GM15510 (cell line): ENCODE measurements around the gene FUZ.

Experiments used
- POLR2A ChIP-seq: IDR thresholded peaks from 3 replicates; pipeline ENCODE4 v1.6.1; 2011; ENCODE audit warnings: borderline replicate concordance; ENCODE audit not compliant: insufficient read length; ENCODE audit errors: extremely low read depth

Gene FUZ

DNA sequence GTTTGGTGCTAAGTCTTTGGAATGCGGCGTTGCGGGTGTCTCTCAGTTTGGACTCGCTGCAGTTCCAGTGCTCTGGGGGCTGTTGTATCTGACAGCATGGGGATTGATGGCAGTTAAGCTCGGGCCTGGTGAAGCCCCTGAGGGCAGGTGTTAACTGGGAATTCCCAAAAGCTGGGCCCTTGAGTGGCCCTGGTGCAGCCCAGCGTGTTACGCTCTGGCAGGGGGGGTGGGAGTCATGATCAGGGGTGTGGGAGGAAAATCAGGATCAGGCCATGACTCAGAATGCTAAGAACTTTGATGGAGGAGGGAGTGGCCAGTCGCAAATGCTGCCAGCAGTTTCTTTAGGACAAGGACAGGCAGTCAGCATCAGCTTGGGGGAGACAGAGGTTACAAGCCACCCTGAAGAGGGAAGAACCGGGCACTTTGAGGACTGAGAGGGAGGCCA lies 26.7 kb downstream of the FUZ start:
- TF ChIP-seq POLR2A: no peak

DNA sequence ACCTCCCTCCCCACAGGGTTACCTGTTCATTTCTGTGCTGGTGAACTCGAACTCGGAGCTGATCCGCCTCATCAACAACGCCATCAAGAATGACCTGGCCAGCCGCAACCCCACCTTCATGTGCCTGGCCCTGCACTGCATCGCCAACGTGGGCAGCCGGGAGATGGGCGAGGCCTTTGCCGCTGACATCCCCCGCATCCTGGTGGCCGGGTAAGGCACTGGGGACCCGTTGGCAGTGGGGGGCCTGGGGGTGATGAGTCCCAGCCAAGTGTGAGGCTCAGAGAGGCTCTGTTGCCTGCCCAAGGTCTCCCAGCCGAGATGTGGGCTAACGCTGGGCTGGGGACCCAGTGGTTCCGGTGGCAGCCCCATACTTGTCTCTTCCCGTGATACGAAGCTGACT lies 30.6 kb downstream of the FUZ start:
- TF ChIP-seq POLR2A: no peak

- TF ChIP-seq POLR2A: no peak
Measured at GRCh38 chr19:49781394-49781793, 31.7 kb downstream of the FUZ start.

DNA sequence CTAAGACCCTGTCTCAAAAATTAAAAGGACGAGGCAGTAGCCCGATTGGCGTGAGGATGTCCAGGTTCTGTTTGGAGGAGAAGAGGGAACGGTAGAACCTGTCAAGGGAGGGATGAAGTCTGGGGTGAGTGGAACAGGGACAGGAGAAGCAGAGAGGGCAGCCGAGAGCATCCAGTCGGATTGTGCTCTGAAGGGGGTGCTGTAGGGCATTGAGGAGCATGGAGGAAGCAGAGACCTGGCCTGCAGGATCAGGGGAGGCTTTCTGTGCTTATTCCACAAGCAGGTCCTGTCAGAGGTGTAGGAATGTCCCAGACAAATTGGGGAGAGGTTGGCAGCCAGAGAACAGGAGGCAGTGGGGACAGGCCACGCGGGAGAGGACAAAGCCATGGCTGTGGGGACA lies 32.2 kb downstream of the FUZ start:
- TF ChIP-seq POLR2A: no peak

DNA sequence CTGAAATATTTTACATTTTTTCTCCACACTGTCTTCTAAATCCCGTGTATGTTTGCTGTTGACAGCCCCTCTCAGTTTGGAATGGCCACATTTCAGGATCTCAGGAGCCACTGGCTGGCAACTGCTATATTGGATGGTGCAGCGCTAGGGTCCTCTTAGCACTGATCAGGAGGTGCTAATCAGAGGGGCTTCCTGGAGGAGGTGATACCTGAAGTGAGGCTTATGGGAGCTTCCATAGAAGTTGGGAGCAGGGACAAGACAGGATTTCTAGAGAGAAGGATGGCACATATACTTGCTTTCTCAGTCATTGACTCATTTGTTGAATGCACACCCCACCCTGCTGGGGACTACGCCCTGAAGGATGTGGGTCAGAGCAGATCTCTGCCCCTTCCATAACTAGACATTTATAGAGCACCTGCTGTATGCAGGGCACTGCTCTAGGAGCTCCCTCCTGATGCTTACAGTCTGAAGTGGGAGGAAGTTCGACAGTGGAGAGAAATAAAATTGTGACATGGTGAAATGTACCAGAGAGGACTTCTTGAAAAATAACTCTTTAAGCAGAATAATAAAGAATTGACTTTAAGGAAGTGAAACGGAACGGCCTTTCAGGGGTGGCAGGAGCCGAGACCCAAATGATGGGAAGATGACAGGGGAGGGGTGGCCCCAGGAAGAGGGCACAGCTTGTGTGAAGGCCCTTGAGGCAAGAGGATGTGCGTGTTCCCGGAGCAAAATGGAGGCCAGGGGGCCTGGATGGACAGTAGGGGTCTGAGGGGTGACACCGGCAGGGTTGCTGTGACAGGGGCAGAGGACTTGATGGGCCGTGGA lies 33.1 kb downstream of the FUZ start:
- no peak for TF ChIP-seq POLR2A

DNA sequence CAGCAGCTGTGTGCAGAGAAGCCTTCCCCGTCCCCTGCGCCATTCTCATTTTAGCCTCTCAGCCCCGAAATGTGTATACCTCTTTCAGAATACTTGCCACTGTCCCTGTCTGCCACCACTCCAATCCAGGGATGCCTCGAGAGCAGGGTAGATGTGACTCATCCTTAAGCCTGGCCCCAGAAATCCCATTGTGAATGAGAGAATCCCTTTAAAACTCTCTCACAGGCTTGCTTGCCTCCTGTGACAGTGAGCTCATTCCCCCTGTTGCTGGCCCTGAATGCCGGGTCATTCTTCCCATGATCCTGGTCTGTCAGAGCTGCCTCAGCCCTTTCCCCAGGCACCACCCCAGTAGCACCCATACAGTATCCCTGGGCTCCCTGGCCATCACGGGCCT lies 36.7 kb downstream of the FUZ start:
- no peak for TF ChIP-seq POLR2A

- no peak for TF ChIP-seq POLR2A
Measured at GRCh38 chr19:49775742-49776370, 37.2 kb downstream of the FUZ start.

DNA sequence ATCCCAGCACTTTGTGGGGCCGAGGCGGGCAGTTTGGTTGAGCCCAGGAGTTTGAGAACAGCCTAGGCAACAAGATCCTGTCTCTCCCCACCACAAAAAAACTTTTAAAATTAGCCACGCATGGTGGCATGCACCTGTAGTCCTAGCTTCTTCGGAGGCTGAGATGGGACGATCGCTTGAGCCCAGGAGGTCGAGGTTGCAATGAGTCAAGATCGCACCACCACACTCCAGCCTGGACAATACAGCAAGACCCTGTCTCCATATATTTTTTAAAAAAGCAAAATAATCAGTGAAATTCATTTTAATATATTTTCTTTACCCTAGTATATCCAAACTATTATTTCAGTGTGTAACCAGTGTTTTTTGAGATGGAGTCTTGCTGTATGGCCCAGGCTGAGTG lies 38.1 kb downstream of the FUZ start:
- TF ChIP-seq POLR2A: no peak

DNA sequence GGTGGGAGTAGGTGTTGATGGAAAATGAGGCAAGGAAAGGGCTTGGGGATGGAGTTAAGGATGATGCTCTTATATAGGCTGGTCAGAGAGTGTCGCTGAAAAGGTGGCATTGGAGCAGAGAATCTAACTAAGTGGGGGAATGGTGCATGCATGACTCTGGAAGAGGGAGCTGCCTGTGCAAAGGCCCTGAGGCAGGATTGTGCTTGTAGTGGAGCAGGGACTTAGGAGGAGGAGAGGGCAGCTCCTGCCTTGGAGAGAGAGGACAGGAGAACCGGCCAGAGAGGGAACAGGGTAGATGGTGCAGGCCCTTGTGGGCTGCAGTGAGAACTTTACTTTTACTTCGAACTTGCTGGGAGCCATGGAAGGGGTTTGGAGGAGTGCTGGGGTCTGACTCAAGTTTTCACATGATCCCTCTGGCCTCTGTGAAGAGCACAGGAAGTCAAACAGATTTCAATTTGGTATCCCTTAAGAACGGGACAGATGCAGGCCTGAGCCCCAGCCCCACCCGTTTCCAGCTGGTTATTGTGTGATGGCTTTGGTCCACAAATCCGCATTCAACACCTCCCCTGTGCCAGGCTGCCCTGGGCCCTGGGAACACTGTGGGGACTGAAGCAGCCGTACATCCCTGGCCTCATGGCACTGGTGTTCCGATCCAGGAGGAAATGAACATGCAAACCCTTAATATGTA lies 39.3 kb downstream of the FUZ start:
- TF ChIP-seq POLR2A: no peak

GRCh38 chr19:49772850-49773432 lies 40.2 kb downstream of the FUZ start:
- no peak for TF ChIP-seq POLR2A

DNA sequence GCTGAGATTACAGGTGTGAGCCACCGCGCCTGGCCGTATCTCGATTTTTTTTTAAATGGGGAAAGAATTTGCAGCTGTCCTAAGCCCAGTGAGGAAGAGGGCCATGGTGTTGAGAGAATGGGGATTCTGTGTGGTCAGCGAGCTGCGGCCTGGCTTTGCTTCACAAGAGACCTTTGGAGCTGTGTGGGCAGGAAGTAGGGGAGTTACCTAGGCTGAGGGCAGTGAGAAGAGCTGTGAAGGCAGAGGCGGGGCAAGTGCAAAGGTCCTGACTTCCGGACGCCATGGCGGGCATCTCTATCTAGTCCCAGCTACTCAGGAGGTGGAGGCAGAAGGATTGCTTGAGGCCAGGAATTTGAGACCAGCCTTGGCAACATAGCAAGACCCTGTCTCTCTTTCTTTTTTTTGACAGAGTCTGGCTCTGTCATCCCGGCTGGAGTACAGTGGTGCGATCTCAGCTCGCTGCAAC lies 41.4 kb downstream of the FUZ start:
- TF ChIP-seq POLR2A: no peak

- TF ChIP-seq POLR2A: no peak
Measured at GRCh38 chr19:49770529-49770928, 42.6 kb downstream of the FUZ start.

DNA sequence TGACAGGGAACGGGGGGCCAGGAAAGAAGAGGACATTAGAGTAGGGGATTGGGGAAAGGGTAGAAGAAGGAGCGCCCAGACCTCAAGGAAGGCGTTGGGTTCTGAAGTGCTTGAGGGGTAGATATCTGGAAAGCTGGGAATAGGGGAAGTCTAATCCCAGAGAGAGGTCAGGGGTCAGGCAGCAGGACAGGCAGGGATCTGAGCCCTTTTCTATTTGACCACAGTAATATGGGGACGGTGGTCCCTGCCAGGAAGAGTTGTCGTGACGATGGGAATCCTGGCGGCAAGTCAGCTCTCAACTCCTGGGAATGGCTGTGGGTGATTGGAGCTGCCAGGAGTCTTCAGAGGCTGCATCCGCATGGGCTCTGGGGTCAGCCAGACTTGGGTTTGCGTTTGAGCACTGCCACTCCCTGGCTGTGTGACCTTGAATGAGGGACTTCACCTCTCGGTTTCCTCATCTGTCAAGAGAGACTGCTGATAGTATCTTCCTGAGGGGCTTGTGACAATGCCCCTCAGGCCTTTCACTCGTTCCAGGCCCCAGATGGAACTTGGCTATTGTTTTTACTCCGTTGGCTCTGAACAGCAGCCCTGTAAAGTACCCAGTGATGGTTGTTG lies 45.0 kb downstream of the FUZ start:
- TF ChIP-seq POLR2A: no peak

GRCh38 chr19:49767381-49767780 lies 45.7 kb downstream of the FUZ start:
- no peak for TF ChIP-seq POLR2A

DNA sequence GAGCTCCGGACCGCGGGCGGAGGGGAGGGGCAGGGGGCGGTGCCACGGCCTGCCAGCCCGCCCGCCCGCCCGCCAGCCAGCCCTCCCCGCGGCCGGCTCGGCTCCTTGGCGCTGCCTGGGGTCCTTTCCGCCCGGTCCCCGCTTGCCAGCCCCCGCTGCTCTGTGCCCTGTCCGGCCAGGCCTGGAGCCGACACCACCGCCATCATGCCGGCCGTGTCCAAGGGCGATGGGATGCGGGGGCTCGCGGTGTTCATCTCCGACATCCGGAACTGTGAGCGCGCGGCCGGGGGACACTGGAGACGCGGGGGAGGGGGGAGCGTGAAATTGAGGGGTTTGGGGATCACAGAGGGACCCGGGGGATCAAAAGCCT lies 46.2 kb downstream of the FUZ start, which contains the start of gene AP2A1:
Gene AP2A1 (plus strand): TSS at position 72 of the 370 bp plus-strand sequence. CDS start 133 bp downstream, at position 205.
- peak; percentile 66 for TF ChIP-seq POLR2A
